Testis (tissue), 3 donors: ENCODE results near the gene ICAM5. TPM values are rescaled to one million over a fixed set of nuclear protein-coding genes. Genes with fewer than 3 reads are reported as not detected.

Experiments
- DNase-seq: peaks from one replicate; pipeline ENCODE4 v3.0.0-alpha.2; 2019
- H3K27ac ChIP-seq, 2 donors: fragments of 200-600 bp; sonication (generic); one replicate each; pipeline ENCODE4 v1.5.1; 2019
- H3K27me3 ChIP-seq: fragments of 200-600 bp; sonication (generic); one replicate; pipeline ENCODE4 v1.5.1; 2019
- H3K36me3 ChIP-seq: fragments of 200-600 bp; sonication (generic); one replicate; pipeline ENCODE4 v1.5.1; 2017; ENCODE audit warnings: low read depth; ENCODE audit errors: missing control alignments
- H3K4me1 ChIP-seq: fragments of 200-600 bp; sonication (generic); one replicate; pipeline ENCODE4 v1.5.1; 2019
- H3K4me3 ChIP-seq, 2 donors: fragments of 200-600 bp; sonication (generic); one replicate each; pipeline ENCODE4 v1.5.1; 2017 to 2019
- H3K9me3 ChIP-seq: fragments of 200-600 bp; sonication (generic); one replicate; pipeline ENCODE4 v1.5.1; 2017
- POLR2A ChIP-seq: fragments of 450-650 bp; IDR thresholded peaks from one replicate; pipeline ENCODE4 v1.6.1; 2017; ENCODE audit warnings: antibody characterized with exemption, mild to moderate bottlenecking, moderate library complexity
- WGBS, 2 donors: methylation state at CpG; one replicate each; pipeline ENCODE4 v1.1.5; 2018; 5-methylcytosine and 5-hydroxymethylcytosine counted together
- intact Hi-C: fragments of 100-400 bp; cut with DNase I; formaldehyde crosslinking; loops from one replicate; pipeline ENCODE4 v1.15.1; 2023; ENCODE audit warnings: low total_unique reads
- polyA plus RNA-seq: library from polyadenylated mRNA; stranded (reverse); fragments of 350-450 nt; fragmentation: Illumina TruSeq; extraction: RNeasy Lipid Tissue Mini Kit (QIAGEN cat#74804); gene quantifications from one replicate; pipeline ENCODE4 v1.2.3, GENCODE V29; 2014; ENCODE audit warnings: low read depth, low replicate concordance; ENCODE audit not compliant: insufficient read depth
- total RNA-seq, 2 donors: library from RNA; depleted of rRNA; stranded (reverse); fragments of >200 nt; gene quantifications; one replicate each; pipeline ENCODE4 v1.2.3, GENCODE V29; 2016
- TF ChIP-seq, protein P1 (sequence below), 3 experiments: fragments of 450-650 bp in 2 of 3; fragments of 200-600 bp in 1 of 3; sonication (generic) in 1 of 3; IDR thresholded peaks; one replicate each; pipeline ENCODE4 v1.5.1; 2016 to 2019; ENCODE audit warnings: antibody characterized with exemption in 3 of 3, mild to moderate bottlenecking in 2 of 3, moderate library complexity in 1 of 3

Gene ICAM5
- total and polyA plus RNA-seq, 3 donors from 2014 or later, result 4.3 to 7.6 (median 5.4) TPM

DNA sequence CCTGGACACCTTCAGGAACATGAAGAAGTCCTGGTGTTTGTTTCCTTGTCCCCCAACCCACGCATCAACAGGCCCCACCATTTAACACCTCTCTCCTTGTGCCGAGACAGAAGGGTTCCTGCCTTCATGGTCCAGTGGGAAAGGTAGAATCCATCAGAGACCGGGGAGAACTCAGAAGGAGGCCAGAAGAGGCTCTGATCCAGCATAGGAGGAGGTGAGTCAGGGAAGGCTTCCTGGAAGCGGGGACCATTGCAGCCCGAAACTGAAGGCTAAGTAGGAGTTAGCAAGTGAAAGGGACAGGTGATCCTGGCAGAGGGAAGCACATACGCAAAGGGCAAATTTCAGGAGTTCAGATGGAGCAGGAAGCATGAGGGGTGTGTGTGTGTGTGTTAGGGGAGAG, 49.2 kb downstream of the ICAM5 start:
- 89% methylated on average over 6 of the region's 6 CpGs for WGBS, 2 donors
- Histone ChIP-seq H3K27ac (no peak overlapping the region), H3K4me3 (no peak overlapping the region), H3K36me3 (no peaks in the 10 kb centered on the region), H3K27me3 (no peaks in the 10 kb centered on the region), H3K4me1 (peaks cover 6% of the 10 kb centered on the region), H3K9me3 (no peaks in the 10 kb centered on the region)
- DNase-seq, result no peak
- intact Hi-C loops, result no loop called here
- TF ChIP-seq, protein P1, sequence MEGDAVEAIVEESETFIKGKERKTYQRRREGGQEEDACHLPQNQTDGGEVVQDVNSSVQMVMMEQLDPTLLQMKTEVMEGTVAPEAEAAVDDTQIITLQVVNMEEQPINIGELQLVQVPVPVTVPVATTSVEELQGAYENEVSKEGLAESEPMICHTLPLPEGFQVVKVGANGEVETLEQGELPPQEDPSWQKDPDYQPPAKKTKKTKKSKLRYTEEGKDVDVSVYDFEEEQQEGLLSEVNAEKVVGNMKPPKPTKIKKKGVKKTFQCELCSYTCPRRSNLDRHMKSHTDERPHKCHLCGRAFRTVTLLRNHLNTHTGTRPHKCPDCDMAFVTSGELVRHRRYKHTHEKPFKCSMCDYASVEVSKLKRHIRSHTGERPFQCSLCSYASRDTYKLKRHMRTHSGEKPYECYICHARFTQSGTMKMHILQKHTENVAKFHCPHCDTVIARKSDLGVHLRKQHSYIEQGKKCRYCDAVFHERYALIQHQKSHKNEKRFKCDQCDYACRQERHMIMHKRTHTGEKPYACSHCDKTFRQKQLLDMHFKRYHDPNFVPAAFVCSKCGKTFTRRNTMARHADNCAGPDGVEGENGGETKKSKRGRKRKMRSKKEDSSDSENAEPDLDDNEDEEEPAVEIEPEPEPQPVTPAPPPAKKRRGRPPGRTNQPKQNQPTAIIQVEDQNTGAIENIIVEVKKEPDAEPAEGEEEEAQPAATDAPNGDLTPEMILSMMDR (IDR thresholded peaks at IDR 0.05), result no peak
- TF ChIP-seq POLR2A, result no peak

DNA sequence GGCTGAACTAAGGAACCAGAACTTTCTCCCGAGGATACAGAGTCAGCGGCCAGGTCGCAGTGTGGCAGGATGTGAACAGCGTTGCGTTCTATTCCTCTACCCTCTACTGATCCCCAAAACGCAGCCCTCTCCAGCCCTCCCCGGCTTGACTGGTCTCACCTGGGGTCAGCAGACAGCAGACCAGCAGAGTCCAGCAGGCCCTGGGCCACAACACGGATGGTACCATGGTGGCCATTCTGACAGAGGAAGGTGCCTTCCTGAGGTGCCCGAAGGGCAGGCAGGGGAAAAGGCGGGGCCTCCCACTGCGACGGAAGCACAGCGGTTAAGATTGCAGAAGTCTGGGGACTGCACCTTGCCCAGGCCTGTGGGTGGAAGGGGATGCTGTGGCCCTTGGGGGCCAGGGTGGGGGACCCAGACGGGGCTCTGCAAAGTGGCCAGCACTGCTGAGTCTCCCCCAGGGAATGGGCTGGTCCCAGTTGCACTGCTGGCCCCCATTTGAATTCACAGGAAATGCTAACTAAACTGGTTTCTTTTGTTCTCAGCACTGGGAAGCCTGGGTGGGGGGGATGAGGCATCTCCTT, 49.7 kb downstream of the ICAM5 start, which contains the start of gene ICAM3:
Gene ICAM3 (minus strand): TSS at position 245 of the 581 bp plus-strand sequence. CDS start 10 bp downstream, at position 235.
- no peak within 1 kb of the TSS for H3K4me3 ChIP-seq
- TF ChIP-seq, protein P1 (IDR thresholded peaks at IDR 0.05), result no peak
- TF ChIP-seq POLR2A, result no peak
- intact Hi-C loops, result no loop called here
- H3K27me3 ChIP-seq, result no peaks in the 10 kb centered on the region
- no peaks in the 10 kb centered on the region for H3K36me3 ChIP-seq
- no peak for DNase-seq
- WGBS, 2 donors, result 73 to 87% methylated on average over 11 to 14 of the region's 14 CpGs
- no peak within 1 kb of the TSS for H3K27ac ChIP-seq
- H3K9me3 ChIP-seq, result no peaks in the 10 kb centered on the region
- H3K4me1 ChIP-seq, result peaks cover under 1% of the 10 kb centered on the region

DNA sequence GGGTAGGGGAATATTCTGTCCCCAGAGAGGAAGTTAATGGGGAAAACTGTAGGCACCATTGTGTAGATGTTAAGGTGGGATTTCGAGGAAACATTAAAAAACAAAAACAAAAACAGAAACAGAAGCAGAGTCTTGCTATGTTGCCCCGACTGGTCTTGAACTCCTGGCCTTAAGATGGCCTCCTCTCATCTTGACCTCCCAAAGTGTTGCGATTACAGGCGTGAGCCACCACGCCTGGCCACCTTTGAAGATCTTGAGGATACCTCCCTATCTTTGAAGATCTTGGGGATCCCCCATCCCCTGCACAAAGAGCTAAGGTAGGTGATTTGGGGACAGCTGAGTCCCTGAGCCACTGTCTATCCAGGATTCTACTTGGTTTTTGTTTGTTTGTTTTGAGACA, 50.2 kb downstream of the ICAM5 start:
- Histone ChIP-seq H3K36me3 (no peaks in the 10 kb centered on the region), H3K27me3 (no peaks in the 10 kb centered on the region), H3K27ac (no peak overlapping the region), H3K9me3 (no peaks in the 10 kb centered on the region), H3K4me3 (no peak overlapping the region), H3K4me1 (no peaks in the 10 kb centered on the region)
- no peak for DNase-seq
- 93 to 96% methylated on average over 5 of the region's 5 CpGs for WGBS, 2 donors
- intact Hi-C loops, result no loop called here
- TF ChIP-seq, protein P1 (IDR thresholded peaks at IDR 0.05), result no peak
- no peak for TF ChIP-seq POLR2A

DNA sequence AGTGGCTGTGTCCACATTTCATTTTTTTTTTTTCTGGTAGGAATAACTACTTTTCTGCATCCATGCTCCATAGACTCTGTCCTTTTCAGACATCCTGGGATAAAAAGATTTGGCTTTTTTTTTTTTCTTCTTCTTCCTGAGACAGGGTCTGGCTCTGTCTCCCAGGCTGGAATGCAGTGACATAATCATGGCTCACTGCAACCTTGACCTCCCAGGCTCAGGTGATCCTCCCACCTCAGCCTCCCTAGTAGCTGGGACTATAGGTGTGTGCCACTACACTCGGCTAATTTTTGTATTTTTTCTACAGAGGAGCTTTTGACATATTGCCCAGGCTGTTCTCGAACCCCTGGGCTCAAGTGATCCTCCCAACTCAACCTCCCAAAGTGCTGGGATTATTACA, 53.7 kb downstream of the ICAM5 start:
- Histone ChIP-seq H3K36me3 (no peaks in the 10 kb centered on the region), H3K4me3 (no peak overlapping the region), H3K9me3 (no peaks in the 10 kb centered on the region), H3K27me3 (no peaks in the 10 kb centered on the region), H3K27ac (no peak overlapping the region), H3K4me1 (no peaks in the 10 kb centered on the region)
- no peak for DNase-seq
- TF ChIP-seq POLR2A, result no peak
- TF ChIP-seq, protein P1 (IDR thresholded peaks at IDR 0.05), result no peak
- WGBS, 2 donors, result 68 to 84% methylated on average over 2 of the region's 2 CpGs
- intact Hi-C loops, result no loop called here

DNA sequence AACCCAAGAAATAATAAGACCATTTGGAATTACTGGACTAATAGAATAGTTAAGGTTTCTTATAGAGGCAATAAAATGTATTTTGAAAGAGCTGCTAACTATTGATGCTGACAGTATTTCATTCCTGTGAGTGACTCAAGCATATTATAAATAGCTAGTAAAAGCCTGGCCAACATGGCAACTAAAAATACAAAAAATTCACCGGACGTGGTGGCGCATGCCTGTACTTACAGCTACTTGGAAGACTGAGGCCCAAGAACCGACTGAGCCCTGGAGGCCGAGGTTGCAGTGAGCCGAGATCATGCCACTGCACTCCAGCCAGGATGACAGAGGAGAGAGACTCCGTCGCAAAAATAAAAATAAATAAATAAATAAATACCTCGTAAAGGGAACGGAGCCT, 55.0 kb downstream of the ICAM5 start:
- Histone ChIP-seq H3K36me3 (no peaks in the 10 kb centered on the region), H3K9me3 (no peaks in the 10 kb centered on the region), H3K27ac (no peak overlapping the region), H3K4me1 (no peaks in the 10 kb centered on the region), H3K4me3 (no peak overlapping the region), H3K27me3 (no peaks in the 10 kb centered on the region)
- no peak for DNase-seq
- 86 to 90% methylated on average over 10 of the region's 10 CpGs for WGBS, 2 donors
- no peak for TF ChIP-seq POLR2A
- TF ChIP-seq, protein P1 (IDR thresholded peaks at IDR 0.05), result no peak
- intact Hi-C loops, result no loop called here
